GM12875 (cell line): ENCODE results near the gene MPST.
A peak's percentile ranks its signal among the peaks of the same experiment; 100 is the strongest.

Source experiments
- H3K4me3 ChIP-seq: one replicate; pipeline ENCODE4 v1.5.1; 2011; ENCODE audit warnings: low read depth, low read length, control low read depth
- TF ChIP-seq, protein P1 (sequence below): IDR thresholded peaks from 2 replicates; pipeline ENCODE4 v1.5.1; 2011; ENCODE audit warnings: low read depth, mild to moderate bottlenecking, control low read depth, inconsistent platforms, low read length, moderate library complexity, borderline replicate concordance; ENCODE audit not compliant: insufficient read depth

Gene MPST

GRCh38 chr22:37052386-37053309 lies 33.1 kb downstream of the MPST start:
- TF ChIP-seq, protein P1, sequence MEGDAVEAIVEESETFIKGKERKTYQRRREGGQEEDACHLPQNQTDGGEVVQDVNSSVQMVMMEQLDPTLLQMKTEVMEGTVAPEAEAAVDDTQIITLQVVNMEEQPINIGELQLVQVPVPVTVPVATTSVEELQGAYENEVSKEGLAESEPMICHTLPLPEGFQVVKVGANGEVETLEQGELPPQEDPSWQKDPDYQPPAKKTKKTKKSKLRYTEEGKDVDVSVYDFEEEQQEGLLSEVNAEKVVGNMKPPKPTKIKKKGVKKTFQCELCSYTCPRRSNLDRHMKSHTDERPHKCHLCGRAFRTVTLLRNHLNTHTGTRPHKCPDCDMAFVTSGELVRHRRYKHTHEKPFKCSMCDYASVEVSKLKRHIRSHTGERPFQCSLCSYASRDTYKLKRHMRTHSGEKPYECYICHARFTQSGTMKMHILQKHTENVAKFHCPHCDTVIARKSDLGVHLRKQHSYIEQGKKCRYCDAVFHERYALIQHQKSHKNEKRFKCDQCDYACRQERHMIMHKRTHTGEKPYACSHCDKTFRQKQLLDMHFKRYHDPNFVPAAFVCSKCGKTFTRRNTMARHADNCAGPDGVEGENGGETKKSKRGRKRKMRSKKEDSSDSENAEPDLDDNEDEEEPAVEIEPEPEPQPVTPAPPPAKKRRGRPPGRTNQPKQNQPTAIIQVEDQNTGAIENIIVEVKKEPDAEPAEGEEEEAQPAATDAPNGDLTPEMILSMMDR: no peak
- peak overlapping the region; percentile 55 for H3K4me3 ChIP-seq

GRCh38 chr22:37053310-37054055 lies 33.9 kb downstream of the MPST start:
- H3K4me3 ChIP-seq: no peak overlapping the region
- TF ChIP-seq, protein P1: no peak

DNA sequence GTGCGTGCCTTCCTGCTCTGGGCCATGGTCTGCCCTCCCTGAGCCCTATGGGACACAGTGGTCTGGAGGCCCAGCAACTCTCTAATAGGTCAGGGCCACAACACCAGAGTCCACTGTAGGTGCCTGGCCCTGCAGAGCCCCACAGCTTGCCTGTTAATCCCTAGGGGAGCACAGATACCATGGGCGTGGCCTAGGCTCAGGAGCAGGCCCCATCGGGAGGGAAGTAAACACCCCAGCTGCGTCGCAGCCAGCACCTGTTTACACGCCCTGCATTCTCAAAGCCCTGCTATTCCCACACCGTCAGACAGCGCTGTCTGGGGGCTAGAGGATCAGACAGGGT lies 34.5 kb downstream of the MPST start:
- H3K4me3 ChIP-seq: no peak overlapping the region
- TF ChIP-seq, protein P1: no peak

- TF ChIP-seq, protein P1: no peak
- no peak overlapping the region for H3K4me3 ChIP-seq
These were observed 35.2 kb downstream of the MPST start for GRCh38 chr22:37054600-37055365.

GRCh38 chr22:37056246-37056645 lies 36.7 kb downstream of the MPST start:
- H3K4me3 ChIP-seq: no peak overlapping the region
- TF ChIP-seq, protein P1: no peak

- TF ChIP-seq, protein P1: no peak
- H3K4me3 ChIP-seq: no peak overlapping the region
These were observed 37.7 kb downstream of the MPST start for GRCh38 chr22:37057226-37057625.
